Lower leg skin (tissue), 3 donors: ENCODE measurements around the gene MR1.

Experiments used
- CTCF ChIP-seq, 3 donors: fragments of 450-650 bp; IDR thresholded peaks; one replicate each; pipeline ENCODE4 v1.5.1; 2016; ENCODE audit warnings: antibody characterized with exemption in 3 of 3, mild to moderate bottlenecking in 3 of 3, moderate library complexity in 2 of 3
- POLR2A ChIP-seq, 2 donors: fragments of 450-650 bp; IDR thresholded peaks; one replicate each; pipeline ENCODE4 v1.6.1; 2016 to 2017; ENCODE audit warnings: antibody characterized with exemption in 2 of 2, mild to moderate bottlenecking in 1 of 2, moderate library complexity in 1 of 2

- no peak for TF ChIP-seq CTCF (IDR thresholded peaks at IDR 0.05)
- TF ChIP-seq POLR2A (IDR thresholded peaks at IDR 0.05), result no peak
These were observed 50.2 kb downstream of the MR1 start for GRCh38 chr1:181083842-181084605.
